H1 (cell line): ENCODE results near the gene TYW1B. TPM values are rescaled to one million over a fixed set of nuclear protein-coding genes. Genes with fewer than 3 reads are reported as not detected.

ENCODE experiments used
- CTCF ChIA-PET: fragments of 300-600 bp; sonication (Branson Sonifier 250); formaldehyde crosslinking; loops from one replicate; lab custom pipeline; 2021; ENCODE audit not compliant: partially characterized antibody; lab: Charles Lee
- POLR2A ChIA-PET: fragments of 300-600 bp; sonication (Branson Sonifier 250); formaldehyde crosslinking; loops from one replicate; lab custom pipeline; 2021; ENCODE audit warnings: inconsistent platforms; ENCODE audit not compliant: partially characterized antibody; lab: Charles Lee
- DNase-seq, 2 experiments: peaks; one replicate each; pipeline versions ENCODE4 v3.0.0 to v3.0.0-alpha.2; 2010 to 2022; ENCODE audit warnings: low spot score in 2 of 2, low read depth in 1 of 2, mixed read lengths in 1 of 2
- FAIRE-seq: peaks from 2 replicates; lab custom pipeline; 2011; peaks lifted over from hg19 to GRCh38; lab: Jason Lieb, UNC
- H2AFZ ChIP-seq: 2 replicates; pipeline ENCODE4 v1.8.1; 2012; ENCODE audit warnings: low read length, inconsistent platforms
- H2AK5ac ChIP-seq: 2 replicates; pipeline ENCODE4 v1.6.1; 2013; ENCODE audit warnings: low read depth, low read length
- H2BK120ac ChIP-seq: replicated peaks from 2 replicates; pipeline ENCODE3; 2013; ENCODE audit warnings: low read depth, low read length, inconsistent platforms
- H2BK12ac ChIP-seq: 2 replicates; pipeline ENCODE4 v1.6.1; 2013; ENCODE audit warnings: low read depth, low read length
- H2BK15ac ChIP-seq: 2 replicates; pipeline ENCODE4 v1.6.1; 2013; ENCODE audit warnings: low read length
- H2BK20ac ChIP-seq: 2 replicates; pipeline ENCODE4 v1.6.1; 2013; ENCODE audit warnings: low read length
- H2BK5ac ChIP-seq: 2 replicates; pipeline ENCODE4 v1.6.1; 2013; ENCODE audit warnings: low read depth, low read length
- H3K14ac ChIP-seq: 2 replicates; pipeline ENCODE4 v1.6.1; 2013; ENCODE audit warnings: inconsistent platforms; ENCODE audit not compliant: insufficient read length
- H3K18ac ChIP-seq: 2 replicates; pipeline ENCODE4 v1.6.1; 2013; ENCODE audit warnings: low read length; ENCODE audit errors: extremely low read depth
- H3K23ac ChIP-seq: 2 replicates; pipeline ENCODE4 v1.6.1; 2013; ENCODE audit warnings: inconsistent platforms; ENCODE audit not compliant: insufficient read length
- H3K23me2 ChIP-seq: 2 replicates; pipeline ENCODE4 v1.6.1; 2013; ENCODE audit warnings: low read depth, low read length
- H3K27ac ChIP-seq: 2 replicates; pipeline ENCODE4 v1.6.1; 2011; ENCODE audit warnings: low read depth, low read length, inconsistent platforms
- H3K27me3 ChIP-seq, 4 experiments: replicated peaks in 1 of 4; 1 replicate in 1 of 4; 2 replicates in 3 of 4; pipeline versions ENCODE4 v1.6.1 to v1.8.1; 2011 to 2013; ENCODE audit warnings: low read length in 3 of 4, mild to moderate bottlenecking in 3 of 4, inconsistent platforms in 2 of 4, mixed read lengths in 2 of 4, moderate library complexity in 1 of 4; ENCODE audit not compliant: control insufficient read depth in 3 of 4, insufficient read depth in 3 of 4; ENCODE audit errors: extremely low read depth in 1 of 4
- H3K36me3 ChIP-seq, 4 experiments: 2 replicates each; pipeline versions ENCODE4 v1.6.1 to v1.8.1; 2011 to 2013; ENCODE audit warnings: mild to moderate bottlenecking in 4 of 4, low read length in 3 of 4, moderate library complexity in 2 of 4, control low read depth in 1 of 4, inconsistent platforms in 1 of 4; ENCODE audit not compliant: insufficient read depth in 4 of 4, control insufficient read depth in 2 of 4
- H3K4ac ChIP-seq: replicated peaks from 2 replicates; pipeline ENCODE3; 2013; ENCODE audit warnings: low read length, low read depth, mixed read lengths, inconsistent platforms; ENCODE audit not compliant: insufficient read length
- H3K4me1 ChIP-seq, 4 experiments: replicated peaks in 1 of 4; 1 replicate in 1 of 4; 2 replicates in 3 of 4; pipeline versions ENCODE4 v1.6.1 to v1.8.1; 2011 to 2013; ENCODE audit warnings: low read length in 3 of 4, inconsistent platforms in 2 of 4, mixed read lengths in 1 of 4; ENCODE audit not compliant: insufficient read depth in 4 of 4, control insufficient read depth in 3 of 4
- H3K4me2 ChIP-seq, 2 experiments: 2 replicates each; pipeline versions ENCODE4 v1.6.1 to v1.8.1; 2011 to 2013; ENCODE audit warnings: low read depth in 2 of 2, low read length in 2 of 2, control low read depth in 1 of 2, inconsistent platforms in 1 of 2, mild to moderate bottlenecking in 1 of 2; ENCODE audit not compliant: insufficient read depth in 1 of 2
- H3K4me3 ChIP-seq, 4 experiments: fragments of 200-600, 300-600 bp in 1 of 4; sonication (generic), shearing (Covaris generic), sonication (Bioruptor Twin) in 1 of 4; 2 replicates each; pipeline versions ENCODE4 v1.5.1 to v1.8.1; 2011 to 2016; ENCODE audit warnings: low read length in 4 of 4, low read depth in 3 of 4, control low read depth in 2 of 4, inconsistent platforms in 2 of 4, mild to moderate bottlenecking in 2 of 4, mixed read lengths in 1 of 4, moderate library complexity in 1 of 4; ENCODE audit not compliant: insufficient read depth in 2 of 4; ENCODE audit errors: extremely low read depth in 1 of 4
- H3K56ac ChIP-seq: replicated peaks from 2 replicates; pipeline ENCODE3; 2013; ENCODE audit warnings: low read depth, mild to moderate bottlenecking, mixed read lengths, low read length, inconsistent platforms; ENCODE audit not compliant: insufficient read length
- H3K79me1 ChIP-seq: 2 replicates; pipeline ENCODE4 v1.6.1; 2013; ENCODE audit warnings: low read depth, low read length, control low read depth
- H3K79me2 ChIP-seq, 2 experiments: 2 replicates each; pipeline versions ENCODE4 v1.6.1 to v1.8.1; 2012 to 2013; ENCODE audit warnings: low read length in 2 of 2, mild to moderate bottlenecking in 2 of 2, inconsistent platforms in 1 of 2; ENCODE audit not compliant: insufficient read depth in 2 of 2, control insufficient read depth in 1 of 2
- H3K9ac ChIP-seq, 4 experiments: replicated peaks in 1 of 4; 1 replicate in 1 of 4; 2 replicates in 3 of 4; pipeline versions ENCODE4 v1.6.1 to v1.8.1; 2011 to 2013; ENCODE audit warnings: low read depth in 3 of 4, low read length in 3 of 4, control low read depth in 2 of 4, mild to moderate bottlenecking in 2 of 4, moderate library complexity in 2 of 4, inconsistent platforms in 1 of 4; ENCODE audit errors: extremely low read depth in 1 of 4
- H3K9me3 ChIP-seq, 2 experiments: 2 replicates each; pipeline versions ENCODE4 v1.6.1 to v1.8.1; 2012 to 2013; ENCODE audit warnings: mild to moderate bottlenecking in 2 of 2, moderate library complexity in 2 of 2, control low read depth in 1 of 2, inconsistent platforms in 1 of 2, low read depth in 1 of 2, low read length in 1 of 2, mixed read lengths in 1 of 2; ENCODE audit not compliant: insufficient read depth in 2 of 2
- H4K20me1 ChIP-seq, 2 experiments: replicated peaks in 1 of 2; 2 replicates each; pipeline versions ENCODE3 to v1.8.1; 2011 to 2013; ENCODE audit warnings: inconsistent platforms in 2 of 2, low read length in 2 of 2, mild to moderate bottlenecking in 1 of 2; ENCODE audit not compliant: insufficient read depth in 2 of 2, control insufficient read depth in 1 of 2
- H4K5ac ChIP-seq: 2 replicates; pipeline ENCODE4 v1.6.1; 2013; ENCODE audit warnings: low read length, low read depth, mixed read lengths, inconsistent platforms; ENCODE audit not compliant: insufficient read length
- H4K8ac ChIP-seq: 2 replicates; pipeline ENCODE4 v1.8.0; 2013; ENCODE audit warnings: mild to moderate bottlenecking, moderate library complexity, low read length, inconsistent platforms; ENCODE audit not compliant: insufficient read depth; ENCODE audit errors: extremely low read depth
- H4K91ac ChIP-seq: replicated peaks from 2 replicates; pipeline ENCODE3; 2013; ENCODE audit warnings: low read length, mixed read lengths, inconsistent platforms; ENCODE audit not compliant: insufficient read length
- ATF2 ChIP-seq: IDR thresholded peaks from 2 replicates; pipeline ENCODE4 v1.6.1; 2012; ENCODE audit warnings: low read length, inconsistent platforms
- BACH1 ChIP-seq: IDR thresholded peaks from 2 replicates; pipeline ENCODE4 v1.6.1; 2012; ENCODE audit warnings: low read length, improper control_type of control experiment
- CBX5 ChIP-seq: fragments of 300-800, 300-1000 bp; sonication (generic); IDR thresholded peaks from 2 replicates; pipeline ENCODE4 v1.7.1; 2016; ENCODE audit warnings: antibody characterized with exemption, low read length, low read depth
- CBX8 ChIP-seq: fragments of 300-800, 300-1000 bp; sonication (generic); IDR thresholded peaks from 2 replicates; pipeline ENCODE4 v1.7.1; 2016; ENCODE audit warnings: low read depth, low read length, borderline replicate concordance
- CHD2 ChIP-seq: IDR thresholded peaks from 2 replicates; pipeline ENCODE4 v1.6.1; 2012; ENCODE audit warnings: low read length, improper control_type of control experiment
- CREB1 ChIP-seq: IDR thresholded peaks from 2 replicates; pipeline ENCODE4 v1.6.1; 2012; ENCODE audit warnings: inconsistent platforms
- EZH2 ChIP-seq: fragments of 200-600 bp; sonication (generic); IDR thresholded peaks from 2 replicates; pipeline ENCODE4 v1.7.1; 2012; ENCODE audit warnings: low read depth, mild to moderate bottlenecking, moderate library complexity, low read length, inconsistent platforms; ENCODE audit not compliant: severe bottlenecking
- HDAC2 ChIP-seq, 2 experiments: fragments of 300-600 bp in 1 of 2; sonication (generic) in 1 of 2; IDR thresholded peaks; 2 replicates each; pipeline ENCODE4 v1.6.1; 2011 to 2012; ENCODE audit warnings: low read depth in 2 of 2, low read length in 2 of 2, mild to moderate bottlenecking in 2 of 2, moderate library complexity in 2 of 2, borderline replicate concordance in 1 of 2, inconsistent platforms in 1 of 2
- NANOG ChIP-seq: IDR thresholded peaks from 2 replicates; pipeline ENCODE4 v1.6.1; 2011; ENCODE audit warnings: low read length, low read depth, mild to moderate bottlenecking, inconsistent platforms; ENCODE audit not compliant: insufficient read depth, poor library complexity, severe bottlenecking
- NRF1 ChIP-seq: IDR thresholded peaks from 2 replicates; pipeline ENCODE4 v1.6.1; 2011; ENCODE audit warnings: mild to moderate bottlenecking, low read depth, low read length, improper control_type of control experiment
- RXRA ChIP-seq: IDR thresholded peaks from 2 replicates; pipeline ENCODE4 v1.6.1; 2011; ENCODE audit warnings: low read depth, mild to moderate bottlenecking, low read length, moderate library complexity; ENCODE audit not compliant: insufficient read depth
- SP2 ChIP-seq: IDR thresholded peaks from 2 replicates; pipeline ENCODE4 v1.6.1; 2012; ENCODE audit warnings: mild to moderate bottlenecking, low read length, inconsistent platforms
- SP4 ChIP-seq: IDR thresholded peaks from 2 replicates; pipeline ENCODE4 v1.6.1; 2012; ENCODE audit warnings: low read length, inconsistent platforms
- TAF7 ChIP-seq: optimal IDR thresholded peaks from 2 replicates; pipeline ENCODE3; 2011; ENCODE audit warnings: low read depth, mild to moderate bottlenecking, inconsistent platforms, low read length, moderate library complexity, borderline replicate concordance
- WGBS, 2 experiments: shearing (Covaris generic) in 1 of 2; methylation state at CpG; one replicate each; pipeline versions ENCODE4 v1.1.6 to v1.1.7; 2013 to 2015; ENCODE audit warnings: low lambda C conversion rate in 2 of 2, mixed read lengths in 2 of 2, inconsistent platforms in 1 of 2, low coverage in 1 of 2, missing lambda C conversion rate in 1 of 2; ENCODE audit not compliant: insufficient replicate concordance in 2 of 2, insufficient coverage in 1 of 2, insufficient read length in 1 of 2; ENCODE audit errors: extremely low coverage in 1 of 2, missing lambda C conversion rate in 1 of 2; 5-methylcytosine and 5-hydroxymethylcytosine counted together
- polyA plus RNA-seq, 7 experiments: library from polyadenylated mRNA; depleted of rRNA in 3 of 7; stranded (reverse) in 5 of 7; unstranded in 2 of 7; fragments of >200 nt in 5 of 7; fragments of 200-250 nt in 2 of 7; gene quantifications; 1 replicate in 5 of 7; 2 replicates in 1 of 7; 4 replicates in 1 of 7; pipeline versions ENCODE4 v1.2.1 to v1.2.3, GENCODE V29; 2011 to 2013; ENCODE audit warnings: missing spikeins in 2 of 7, mixed read lengths in 2 of 7
- total RNA-seq: library from RNA; stranded (reverse); fragmentation: NEBNext Ultra II Directional; extraction: Animal tissue kit (Norgen Biotek cat#: 25700); gene quantifications from 2 replicates; pipeline ENCODE4 v1.2.1, GENCODE V29; 2021

Gene TYW1B
- total and polyA plus RNA-seq, 2 of the 8 experiments (the other 6 are each of a cell fraction or from before 2014, with no cell fraction given), result 6.8 to 12.6 TPM

DNA sequence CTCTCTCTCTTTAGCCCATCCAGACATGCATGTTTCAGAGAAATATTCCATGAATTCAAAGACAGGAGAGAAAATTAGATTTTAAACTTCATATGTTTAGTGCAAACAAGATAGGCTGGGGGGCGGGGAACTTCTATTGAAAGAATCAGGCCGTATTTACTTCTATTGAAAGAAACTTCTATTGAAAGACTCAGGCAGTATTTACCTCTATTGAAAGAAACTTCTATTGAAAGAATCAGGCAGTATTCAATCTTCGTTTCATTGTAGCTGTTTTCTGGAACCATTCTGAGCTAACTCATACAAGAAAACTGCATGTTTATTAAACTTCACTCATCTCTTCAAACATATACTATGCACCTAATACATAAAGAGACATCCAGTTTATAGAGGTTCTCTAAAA is 123.1 kb downstream of the TYW1B start:
- H3K9me3 ChIP-seq, result no peaks in the 10 kb centered on the region
- POLR2A ChIA-PET, result no interaction called here
- no peak overlapping the region for H2BK5ac ChIP-seq
- no peaks in the 10 kb centered on the region for H4K20me1 ChIP-seq
- no peaks in the 10 kb centered on the region; a peak in 1 of 7 replicates for H3K4me1 ChIP-seq
- no peaks in the 10 kb centered on the region for H3K23me2 ChIP-seq
- CTCF ChIA-PET, result no interaction called here
- FAIRE-seq (no peak), DNase-seq (no peak)
- no peak overlapping the region for H2BK120ac ChIP-seq
- H4K91ac ChIP-seq, result no peak overlapping the region
- no peak overlapping the region for H3K56ac ChIP-seq
- H3K27me3 ChIP-seq, result no peaks in the 10 kb centered on the region
- H4K8ac ChIP-seq, result no peak overlapping the region
- H3K18ac ChIP-seq, result no peak overlapping the region
- H2AK5ac ChIP-seq, result no peak overlapping the region
- H4K5ac ChIP-seq, result no peak overlapping the region
- H2BK12ac ChIP-seq, result no peak overlapping the region
- H2AFZ ChIP-seq, result no peak overlapping the region
- H3K9ac ChIP-seq, result no peak overlapping the region
- no peak overlapping the region for H3K23ac ChIP-seq
- no peak overlapping the region for H2BK15ac ChIP-seq
- no peak overlapping the region for H3K14ac ChIP-seq
- H2BK20ac ChIP-seq, result no peak overlapping the region
- no peaks in the 10 kb centered on the region; a peak in 1 of 8 replicates for H3K36me3 ChIP-seq
- H3K27ac ChIP-seq, result no peak overlapping the region
- WGBS, 2 experiments, result 77% methylated on average over 3 of the region's 3 CpGs; no CpG with 5 or more reads in 1 of the 2 experiments
- no peak overlapping the region for H3K4ac ChIP-seq
- H3K79me2 ChIP-seq, result no peaks in the 10 kb centered on the region
- no peaks in the 10 kb centered on the region for H3K79me1 ChIP-seq
- no peak overlapping the region for H3K4me2 ChIP-seq
- no peak overlapping the region for H3K4me3 ChIP-seq
- no peak for TF ChIP-seq ATF2
- no peak for TF ChIP-seq SP2
- TF ChIP-seq TAF7, result no peak
- TF ChIP-seq BACH1, result no peak
- no peak for TF ChIP-seq HDAC2 (IDR thresholded peaks at IDR 0.05; ENCODE audit: borderline replicate concordance in 1 of 2, low read depth in 2 of 2, low read length in 2 of 2)
- TF ChIP-seq CREB1, result no peak
- TF ChIP-seq CBX5, result no peak
- no peak for TF ChIP-seq CBX8
- no peak for TF ChIP-seq NRF1
- TF ChIP-seq NANOG, result no peak
- no peak for TF ChIP-seq CHD2
- no peak for TF ChIP-seq RXRA
- TF ChIP-seq SP4, result no peak
- no peak for TF ChIP-seq EZH2
